ENCODE results near the gene HNRNPF.
A peak's percentile ranks its signal among the peaks of the same experiment; 100 is the strongest.

The HNRNPF gene

DNA sequence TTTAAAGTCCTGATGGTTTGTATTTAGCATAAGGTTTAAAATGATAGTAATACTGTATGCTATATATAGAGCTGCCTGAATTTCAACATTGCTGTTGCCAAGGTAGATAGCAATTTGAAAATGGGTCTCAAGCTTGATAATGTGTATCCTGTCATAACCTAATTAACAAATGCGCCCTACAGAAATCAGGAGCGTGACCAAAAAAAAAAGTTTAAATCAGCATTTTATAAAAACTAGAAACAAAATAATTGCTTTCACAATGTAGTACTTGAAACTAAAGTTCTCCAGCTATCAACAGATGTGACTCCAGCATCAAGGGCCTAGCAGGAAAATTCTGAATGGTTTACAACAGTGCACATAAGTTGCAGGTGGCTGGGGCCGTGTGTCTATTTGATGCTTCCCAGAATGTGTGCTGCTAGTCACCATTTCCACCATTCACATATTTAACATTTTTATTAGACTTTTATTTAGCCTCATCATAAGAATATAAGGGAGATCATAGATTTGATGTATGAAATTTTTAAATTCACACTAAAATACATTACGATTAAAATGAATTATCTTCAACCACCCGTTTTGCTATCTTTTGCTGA is 23.5 kb downstream of the HNRNPF start:
- no peak overlapping the region for H3K4me3 ChIP-seq (ENCODE audit: low read depth, low read length)
- no peak for DNase-seq (ENCODE audit: low read depth, low spot score)
- in situ Hi-C loops (cut with HindIII; ENCODE audit: low sequenced_read_pairs), result no loop called here
- TF ChIP-seq, protein P1, sequence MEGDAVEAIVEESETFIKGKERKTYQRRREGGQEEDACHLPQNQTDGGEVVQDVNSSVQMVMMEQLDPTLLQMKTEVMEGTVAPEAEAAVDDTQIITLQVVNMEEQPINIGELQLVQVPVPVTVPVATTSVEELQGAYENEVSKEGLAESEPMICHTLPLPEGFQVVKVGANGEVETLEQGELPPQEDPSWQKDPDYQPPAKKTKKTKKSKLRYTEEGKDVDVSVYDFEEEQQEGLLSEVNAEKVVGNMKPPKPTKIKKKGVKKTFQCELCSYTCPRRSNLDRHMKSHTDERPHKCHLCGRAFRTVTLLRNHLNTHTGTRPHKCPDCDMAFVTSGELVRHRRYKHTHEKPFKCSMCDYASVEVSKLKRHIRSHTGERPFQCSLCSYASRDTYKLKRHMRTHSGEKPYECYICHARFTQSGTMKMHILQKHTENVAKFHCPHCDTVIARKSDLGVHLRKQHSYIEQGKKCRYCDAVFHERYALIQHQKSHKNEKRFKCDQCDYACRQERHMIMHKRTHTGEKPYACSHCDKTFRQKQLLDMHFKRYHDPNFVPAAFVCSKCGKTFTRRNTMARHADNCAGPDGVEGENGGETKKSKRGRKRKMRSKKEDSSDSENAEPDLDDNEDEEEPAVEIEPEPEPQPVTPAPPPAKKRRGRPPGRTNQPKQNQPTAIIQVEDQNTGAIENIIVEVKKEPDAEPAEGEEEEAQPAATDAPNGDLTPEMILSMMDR (IDR thresholded peaks at IDR 0.05; ENCODE audit: low read depth, low read length), result no peak

DNA sequence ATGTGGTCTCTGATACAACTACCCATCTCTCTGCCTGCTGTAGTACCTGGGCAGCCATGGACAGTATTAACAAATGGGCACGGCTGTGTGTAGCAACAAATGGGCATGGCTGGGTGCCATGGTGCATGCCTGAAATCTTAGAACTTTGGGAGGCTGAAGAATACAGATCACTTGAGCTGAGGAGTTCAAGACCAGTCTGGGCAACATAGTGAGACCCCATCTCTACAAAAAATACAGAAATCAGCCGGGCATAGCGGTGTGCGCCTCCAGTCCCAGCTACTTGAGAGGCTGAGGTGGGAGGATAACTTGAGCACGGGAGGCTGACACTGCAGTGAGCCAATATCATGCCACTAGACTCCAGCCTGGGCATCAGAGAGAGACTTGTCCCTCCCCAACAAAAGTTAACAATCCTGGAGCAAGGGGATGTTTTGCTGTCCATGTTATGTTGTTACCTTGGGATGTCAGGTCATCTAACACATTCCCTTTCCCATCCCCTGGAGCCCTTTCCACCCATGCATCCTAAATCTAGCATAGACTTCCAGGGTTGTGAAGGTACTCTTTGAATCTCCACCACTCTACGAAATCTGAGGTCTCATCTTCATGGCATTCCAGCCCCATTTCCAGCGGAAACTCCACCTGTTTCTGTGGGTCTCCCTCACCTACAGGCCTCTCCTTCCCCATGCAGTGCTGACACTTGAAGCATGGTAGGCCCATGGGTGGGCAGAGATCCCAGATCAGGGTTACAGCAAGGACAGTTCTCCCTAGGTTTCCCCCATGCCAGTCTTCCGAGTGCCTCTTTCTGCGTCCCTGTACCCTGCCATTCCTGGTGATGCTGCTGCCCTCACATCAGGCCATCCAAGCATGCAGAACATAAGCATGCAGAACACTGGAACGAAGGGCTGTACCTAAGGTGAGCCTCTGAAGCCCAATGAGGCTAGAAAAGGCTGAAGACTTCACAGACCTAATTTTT is 24.4 kb downstream of the HNRNPF start:
- in situ Hi-C loops (cut with HindIII; ENCODE audit: low sequenced_read_pairs), result no loop called here
- TF ChIP-seq, protein P1 (IDR thresholded peaks at IDR 0.05; ENCODE audit: low read depth, low read length), result no peak
- no peak for DNase-seq (ENCODE audit: low read depth, low spot score)

DNA sequence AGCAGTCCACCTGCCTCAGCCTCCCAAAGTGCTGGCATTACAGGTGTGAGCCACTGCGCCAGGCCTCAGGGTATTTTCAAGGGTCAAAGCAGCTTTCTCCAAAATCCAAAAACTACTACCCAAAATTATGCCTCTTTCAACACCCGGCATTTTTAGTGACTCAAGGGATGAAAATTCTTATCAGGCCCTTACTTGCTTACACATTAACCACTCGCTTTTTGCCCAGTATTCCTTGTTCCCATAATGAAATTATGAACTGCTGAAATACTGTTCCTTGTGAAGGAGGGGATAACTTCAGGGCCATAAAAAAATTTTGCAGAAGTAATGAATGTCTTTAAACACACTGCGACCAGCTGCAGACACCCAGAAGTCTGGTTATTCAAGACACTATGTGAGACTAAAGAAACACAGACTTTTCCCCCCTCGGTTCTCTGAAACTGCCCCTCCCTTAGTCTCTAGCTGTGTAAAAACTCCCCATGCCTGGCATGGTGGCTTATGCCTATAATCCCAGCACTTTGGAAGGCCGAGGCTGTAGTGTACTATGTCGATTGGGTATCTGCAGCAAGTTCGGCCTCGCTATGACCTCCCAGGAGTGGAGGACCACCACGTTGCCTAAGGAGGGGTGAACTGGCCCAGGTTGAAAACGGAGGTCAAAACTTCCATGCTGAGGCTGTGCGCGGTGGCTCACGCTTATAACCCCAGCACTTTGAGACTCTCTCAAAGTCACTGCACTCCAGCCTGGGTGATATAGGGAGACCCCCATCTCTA is 25.6 kb downstream of the HNRNPF start:
- H3K4me3 ChIP-seq (ENCODE audit: low read depth, low read length), result no peak overlapping the region
- TF ChIP-seq, protein P1 (IDR thresholded peaks at IDR 0.05; ENCODE audit: low read depth, low read length), result no peak
- no peak for DNase-seq (ENCODE audit: low read depth, low spot score)
- in situ Hi-C loops (cut with HindIII; ENCODE audit: low sequenced_read_pairs), result no loop called here

More for the DNA sequence above, 24.4 kb downstream of the HNRNPF start:
- no peak overlapping the region for H3K4me3 ChIP-seq (ENCODE audit: low read depth, low read length)

DNA sequence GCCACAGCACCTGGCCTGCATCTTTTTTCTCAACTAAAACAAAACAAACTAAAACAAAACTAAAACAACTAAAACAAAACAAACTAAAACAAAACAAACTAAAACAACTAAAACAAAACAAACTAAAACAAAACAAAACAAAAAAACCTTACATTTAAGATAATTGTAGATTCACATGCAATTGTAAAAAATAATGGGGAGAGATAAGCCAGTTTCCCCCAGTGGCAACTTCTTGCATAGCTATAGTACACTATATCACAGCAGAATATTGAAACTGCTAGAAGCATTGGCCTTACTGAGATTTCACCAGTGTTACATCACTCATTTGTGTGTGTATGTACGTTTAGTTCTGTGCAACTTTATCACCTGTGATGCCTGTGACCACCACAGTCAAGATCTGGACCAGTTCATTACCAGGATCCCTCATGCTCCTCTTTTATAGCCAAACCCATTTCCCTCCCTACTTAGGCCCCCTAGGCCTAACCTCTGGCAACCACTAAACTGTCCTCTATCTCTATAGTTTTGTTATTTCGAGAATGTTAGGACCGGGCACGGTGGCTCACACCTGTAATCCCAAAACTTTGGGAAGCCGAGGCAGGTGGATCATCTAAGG is 28.3 kb downstream of the HNRNPF start:
- in situ Hi-C loops (cut with HindIII; ENCODE audit: low sequenced_read_pairs), result no loop called here
- TF ChIP-seq, protein P1 (IDR thresholded peaks at IDR 0.05; ENCODE audit: low read depth, low read length), result no peak
- no peak overlapping the region for H3K4me3 ChIP-seq (ENCODE audit: low read depth, low read length)
- peak; percentile 38 for DNase-seq (ENCODE audit: low read depth, low spot score)

DNA sequence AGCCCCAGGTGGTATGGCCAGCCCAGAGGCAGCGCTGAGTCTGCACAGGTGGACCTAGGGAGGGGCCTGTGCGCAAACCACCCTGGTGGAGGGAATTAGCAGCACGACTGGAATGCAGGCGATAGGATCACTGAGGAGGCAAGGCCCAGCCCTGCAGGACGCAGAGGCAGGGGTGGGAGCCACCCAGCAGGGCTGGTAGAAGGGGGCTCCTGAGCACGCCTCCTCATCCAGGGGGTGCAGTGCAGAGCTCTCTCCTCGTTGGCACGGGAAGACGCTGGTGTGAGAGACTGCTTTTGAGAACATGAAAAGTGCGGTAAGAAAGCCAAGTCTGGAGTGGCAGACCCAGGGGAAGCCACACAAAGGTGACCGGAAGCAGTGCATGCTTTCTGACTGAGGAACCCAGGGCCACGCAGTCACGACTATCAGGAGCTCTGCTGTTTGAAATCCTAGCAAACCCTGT is 31.5 kb downstream of the HNRNPF start:
- no peak overlapping the region for H3K4me3 ChIP-seq (ENCODE audit: low read depth, low read length)
- DNase-seq (ENCODE audit: low read depth, low spot score), result no peak
- TF ChIP-seq, protein P1 (IDR thresholded peaks at IDR 0.05; ENCODE audit: low read depth, low read length), result no peak
- in situ Hi-C loops (cut with HindIII; ENCODE audit: low sequenced_read_pairs), result no loop called here
